Gastroesophageal sphincter (tissue), 4 donors: ENCODE results near the gene ZBTB12. TPM values are rescaled to one million over a fixed set of nuclear protein-coding genes. Genes with fewer than 3 reads are reported as not detected.

Experiments used
- ATAC-seq: fragments of 150-250 bp; one replicate; pipeline ENCODE4 v1.9.1; 2016; ENCODE audit warnings: mild to moderate bottlenecking, moderate library complexity
- H3K27ac ChIP-seq, 4 donors: fragments of 200-600 bp; sonication (generic) in 3 of 4; 1 replicate in 3 of 4; 2 replicates in 1 of 4; pipeline ENCODE4 v1.5.1; 2016 to 2019
- H3K27me3 ChIP-seq: fragments of 200-600 bp; sonication (generic); one replicate; pipeline ENCODE4 v1.5.1; 2019
- H3K36me3 ChIP-seq, 2 donors: fragments of 200-600 bp; sonication (generic); one replicate each; pipeline ENCODE4 v1.5.1; 2019; ENCODE audit warnings: control low read depth in 1 of 2
- H3K4me1 ChIP-seq, 3 donors: fragments of 200-600 bp; sonication (generic); 1 replicate in 2 of 3; 2 replicates in 1 of 3; pipeline ENCODE4 v1.5.1; 2016 to 2019; ENCODE audit warnings: control low read depth in 2 of 3
- H3K4me3 ChIP-seq, 2 donors: fragments of 200-600 bp; sonication (generic); one replicate each; pipeline ENCODE4 v1.5.1; 2019; ENCODE audit warnings: mild to moderate bottlenecking in 1 of 2, moderate library complexity in 1 of 2
- H3K9me3 ChIP-seq, 3 donors: fragments of 200-600 bp; sonication (generic); one replicate each; pipeline ENCODE4 v1.5.1; 2017 to 2019; ENCODE audit warnings: control low read depth in 2 of 3
- CTCF ChIP-seq, 4 experiments: fragments of 200-600 bp in 2 of 4; fragments of 450-650 bp in 2 of 4; sonication (generic) in 1 of 4; IDR thresholded peaks; one replicate each; pipeline ENCODE4 v1.5.1; 2017 to 2019; ENCODE audit warnings: antibody characterized with exemption in 4 of 4, mild to moderate bottlenecking in 2 of 4, moderate library complexity in 2 of 4
- EP300 ChIP-seq: sonication (generic); formaldehyde crosslinking; IDR thresholded peaks from one replicate; pipeline ENCODE4 v1.6.1; 2017; ENCODE audit warnings: antibody characterized with exemption, mild to moderate bottlenecking
- POLR2A ChIP-seq, 2 donors: fragments of 450-650 bp; IDR thresholded peaks; one replicate each; pipeline ENCODE4 v1.6.1; 2017; ENCODE audit warnings: antibody characterized with exemption in 2 of 2, mild to moderate bottlenecking in 2 of 2, moderate library complexity in 1 of 2
- POLR2AphosphoS5 ChIP-seq: sonication (generic); formaldehyde crosslinking; IDR thresholded peaks from one replicate; pipeline ENCODE4 v1.6.1; 2017; ENCODE audit warnings: antibody characterized with exemption
- WGBS, 2 donors: methylation state at CpG; one replicate each; pipeline ENCODE4 v1.1.5; 2018; ENCODE audit warnings: low coverage in 1 of 2; 5-methylcytosine and 5-hydroxymethylcytosine counted together
- total RNA-seq, 4 donors: library from RNA; depleted of rRNA; stranded (reverse); fragments of >200 nt; gene quantifications; one replicate each; pipeline ENCODE4 v1.1.0, GENCODE V29; 2016

The ZBTB12 gene
- total RNA-seq, 4 donors from 2014 or later, result 0.40 to 2.0 (median 0.86) TPM

- peaks cover 0 to 23% (median 10%) of the 10 kb centered on the region in 3 donors for H3K4me1 ChIP-seq
- H3K9me3 ChIP-seq, result no peaks in the 10 kb centered on the region
- H3K27me3 ChIP-seq, result no peaks in the 10 kb centered on the region
- WGBS, 2 donors, result 22 to 48% methylated on average over 3 to 8 of the region's 9 CpGs
- peak overlapping the region in 1 of 2 donors; percentile 32 for H3K4me3 ChIP-seq
- TF ChIP-seq POLR2AphosphoS5 (no peak), POLR2A (IDR thresholded peaks at IDR 0.05) (no peak), EP300 (no peak), CTCF (IDR thresholded peaks at IDR 0.05) (no peak)
- no peaks in the 10 kb centered on the region for H3K36me3 ChIP-seq
- no peak for ATAC-seq
- peak overlapping the region; percentile 50 to 86 (median 80) for H3K27ac ChIP-seq
Observed at GRCh38 chr6:31945154-31945506, 43.2 kb upstream of the ZBTB12 start.

- WGBS, 2 donors, result 83 to 90% methylated on average over 2 of the region's 3 CpGs
- Histone ChIP-seq H3K27ac (no peak overlapping the region), H3K9me3 (no peaks in the 10 kb centered on the region), H3K27me3 (no peaks in the 10 kb centered on the region), H3K4me3 (no peak overlapping the region), H3K36me3 (no peaks in the 10 kb centered on the region), H3K4me1 (peaks cover 0 to 23% (median 10%) of the 10 kb centered on the region in 3 donors)
- no peak for ATAC-seq
- TF ChIP-seq POLR2A (IDR thresholded peaks at IDR 0.05) (no peak), POLR2AphosphoS5 (no peak), CTCF (IDR thresholded peaks at IDR 0.05) (no peak), EP300 (no peak)
Observed at GRCh38 chr6:31943742-31944141, 41.9 kb upstream of the ZBTB12 start.

GRCh38 chr6:31940256-31940664, 38.4 kb upstream of the ZBTB12 start:
- Histone ChIP-seq H3K27ac (no peak overlapping the region), H3K4me1 (peaks cover 0 to 7% (median 5%) of the 10 kb centered on the region in 3 donors), H3K4me3 (no peak overlapping the region), H3K9me3 (no peaks in the 10 kb centered on the region), H3K36me3 (no peaks in the 10 kb centered on the region), H3K27me3 (no peaks in the 10 kb centered on the region)
- no peak for TF ChIP-seq POLR2AphosphoS5
- TF ChIP-seq CTCF (IDR thresholded peaks at IDR 0.05), result no peak
- TF ChIP-seq EP300, result no peak
- TF ChIP-seq POLR2A (IDR thresholded peaks at IDR 0.05), result no peak
- WGBS, 2 donors, result 0 to 19% methylated on average over 1 to 6 of the region's 6 CpGs
- ATAC-seq, result no peak

- WGBS, 2 donors, result 68 to 80% methylated on average over 5 to 9 of the region's 9 CpGs
- Histone ChIP-seq H3K36me3 (no peaks in the 10 kb centered on the region), H3K27ac (no peak overlapping the region), H3K4me3 (no peak overlapping the region), H3K4me1 (no peaks in the 10 kb centered on the region), H3K27me3 (peaks cover under 1% of the 10 kb centered on the region), H3K9me3 (no peaks in the 10 kb centered on the region)
- TF ChIP-seq EP300 (no peak), CTCF (IDR thresholded peaks at IDR 0.05) (no peak), POLR2AphosphoS5 (no peak), POLR2A (IDR thresholded peaks at IDR 0.05) (no peak)
- no peak for ATAC-seq
Observed at GRCh38 chr6:31935823-31936222, 33.9 kb upstream of the ZBTB12 start.

DNA sequence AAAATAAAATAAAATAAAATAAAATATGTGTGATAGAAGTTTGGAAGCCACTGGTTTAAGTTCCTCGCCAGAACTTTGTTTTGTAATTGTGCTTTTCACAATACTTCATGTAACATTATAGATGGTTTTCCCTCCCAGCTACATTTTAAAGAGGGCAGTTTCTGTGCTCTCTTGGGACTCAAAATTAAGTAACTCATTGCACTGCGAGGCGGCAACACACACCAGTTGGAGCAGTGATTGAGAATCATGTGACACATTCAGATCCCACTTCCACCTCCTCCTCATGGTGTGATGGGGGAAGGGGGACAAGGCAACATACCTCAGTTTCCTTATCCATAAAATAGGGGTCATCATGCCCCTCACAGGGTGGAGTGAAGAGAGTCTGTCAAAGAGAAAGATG, 33.1 kb upstream of the ZBTB12 start:
- H3K4me1 ChIP-seq, result no peaks in the 10 kb centered on the region
- H3K4me3 ChIP-seq, result no peak overlapping the region
- 75 to 76% methylated on average over 3 of the region's 3 CpGs for WGBS, 2 donors
- TF ChIP-seq EP300, result no peak
- no peak for TF ChIP-seq CTCF (IDR thresholded peaks at IDR 0.05)
- no peak for TF ChIP-seq POLR2A (IDR thresholded peaks at IDR 0.05)
- TF ChIP-seq POLR2AphosphoS5, result no peak
- H3K27me3 ChIP-seq, result peaks cover 8% of the 10 kb centered on the region
- H3K9me3 ChIP-seq, result no peaks in the 10 kb centered on the region
- H3K27ac ChIP-seq, result no peak overlapping the region
- no peaks in the 10 kb centered on the region for H3K36me3 ChIP-seq
- ATAC-seq, result no peak
